Right lobe of liver (tissue), 6 donors: ENCODE results near the gene PLPPR3. TPM values are rescaled to one million over a fixed set of nuclear protein-coding genes. Genes with fewer than 3 reads are reported as not detected.

Source experiments
- ATAC-seq, 4 donors: fragments of 200-7000 bp; cut with Tn5 transposase; one replicate each; pipeline ENCODE4 v1.9.1; 2020; ENCODE audit warnings: mild to moderate bottlenecking in 4 of 4, moderate library complexity in 4 of 4
- DNase-seq, 3 donors: peaks; one replicate each; pipeline ENCODE4 v3.0.0-alpha.2; 2020
- H3K27ac ChIP-seq, 3 donors: fragments of 200-600 bp; one replicate each; pipeline ENCODE4 v1.8.0; 2022
- H3K27me3 ChIP-seq, 2 donors: fragments of 200-600 bp; one replicate each; pipeline ENCODE4 v1.8.0; 2022
- H3K36me3 ChIP-seq, 4 donors: fragments of 200-600 bp; sonication (generic) in 1 of 4; one replicate each; pipeline versions ENCODE4 v1.5.1 to v1.8.0; 2017 to 2022; ENCODE audit warnings: control low read depth in 1 of 4
- H3K4me1 ChIP-seq, 4 donors: fragments of 200-600 bp; sonication (generic) in 1 of 4; one replicate each; pipeline versions ENCODE4 v1.5.1 to v1.8.0; 2017 to 2022; ENCODE audit warnings: control low read depth in 1 of 4
- H3K4me3 ChIP-seq, 3 donors: fragments of 200-600 bp; one replicate each; pipeline ENCODE4 v1.8.0; 2022
- H3K9me3 ChIP-seq, 4 donors: fragments of 200-600 bp; sonication (generic) in 1 of 4; one replicate each; pipeline versions ENCODE4 v1.5.1 to v1.8.0; 2017 to 2022; ENCODE audit warnings: control low read depth in 1 of 4
- CTCF ChIP-seq, 4 donors: fragments of 200-600 bp in 3 of 4; fragments of 450-650 bp in 1 of 4; IDR thresholded peaks; one replicate each; pipeline versions ENCODE4 v1.5.1 to v1.8.0; 2016 to 2022; ENCODE audit warnings: antibody characterized with exemption in 4 of 4, mild to moderate bottlenecking in 2 of 4
- POLR2A ChIP-seq: fragments of 450-650 bp; IDR thresholded peaks from one replicate; pipeline ENCODE4 v1.6.1; 2017; ENCODE audit warnings: antibody characterized with exemption, mild to moderate bottlenecking
- WGBS: methylation state at CpG from one replicate; pipeline ENCODE4 v1.1.6; 2018; ENCODE audit warnings: low coverage, low lambda C conversion rate; ENCODE audit not compliant: insufficient coverage; ENCODE audit errors: missing lambda C conversion rate; 5-methylcytosine and 5-hydroxymethylcytosine counted together
- intact Hi-C, 2 donors: fragments of 100-400 bp; cut with DNase I; formaldehyde crosslinking; loops; one replicate each; pipeline versions ENCODE4 v1.11.2 to v1.14.1; 2022
- total RNA-seq, 6 experiments: library from RNA; depleted of rRNA in 2 of 6; stranded (reverse); fragments of >200 nt in 2 of 6; fragmentation: NEBNext Ultra II Directional in 3 of 6; extraction: Animal tissue kit (Norgen Biotek cat#: 25700) in 3 of 6; gene quantifications; one replicate each; pipeline versions ENCODE4 v1.1.0 to v1.2.4, GENCODE V29; 2016 to 2023
- donor health status: DM: no; HTN: yes; CAD: no.
- donor health status: DM: no; HTN: no; CAD: no.
- donor health status: DM: no; HTN: no; CAD: no.
- donor health status: DM: no; HTN: yes; CAD: no.
- donor health status: DM: no; HTN: yes; CAD: no.

PLPPR3 gene
- total RNA-seq, 6 experiments from 2014 or later = not detected

DNA sequence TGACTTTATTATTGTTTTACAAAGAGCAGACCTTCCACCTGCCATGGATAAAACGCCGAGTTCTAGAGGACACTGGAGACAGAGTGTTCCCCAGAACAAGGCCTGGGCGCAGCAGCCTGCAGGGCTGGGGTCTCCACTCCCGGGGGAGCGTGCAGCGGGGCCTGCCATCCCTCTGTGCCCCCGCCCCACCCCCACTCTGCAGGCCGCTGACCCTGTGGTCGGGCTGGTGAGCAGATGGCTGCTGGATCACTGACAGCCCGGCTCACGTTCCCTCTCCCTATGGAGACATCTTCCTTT, 33.1 kb downstream of the PLPPR3 start:
- H3K27me3 ChIP-seq = no peaks in the 10 kb centered on the region
- H3K9me3 ChIP-seq = no peaks in the 10 kb centered on the region
- DNase-seq = no peak
- TF ChIP-seq POLR2A (no peak), CTCF (IDR thresholded peaks at IDR 0.05) (no peak)
- intact Hi-C loops = no loop called here
- peak overlapping the region in 2 of 3 donors; percentile 24 to 43 for H3K27ac ChIP-seq
- WGBS = no CpG with 5 or more reads among the region's 11 CpGs
- no peaks in the 10 kb centered on the region for H3K36me3 ChIP-seq
- H3K4me3 ChIP-seq = no peak overlapping the region
- H3K4me1 ChIP-seq = no peaks in the 10 kb centered on the region
- ATAC-seq = no peak

DNA sequence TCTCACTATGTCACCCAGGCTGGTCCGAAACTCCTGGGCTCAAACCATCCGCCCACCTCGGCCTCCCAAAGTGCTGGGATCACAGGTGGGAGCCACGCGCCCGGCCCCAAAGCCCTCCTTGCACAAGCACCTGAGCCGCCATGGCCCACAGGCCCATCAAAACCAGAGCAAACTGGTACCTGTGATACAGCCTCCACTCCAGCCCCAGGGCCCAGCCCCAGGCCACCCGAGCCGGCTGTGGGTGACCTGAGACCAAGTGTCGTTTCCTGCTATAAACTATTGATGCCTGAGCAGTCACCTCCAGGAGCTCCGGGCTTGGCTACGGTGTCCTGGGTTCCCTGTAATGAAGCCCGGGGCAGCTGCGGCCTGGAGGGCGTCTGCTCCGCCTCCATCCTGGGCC, 34.2 kb downstream of the PLPPR3 start:
- intact Hi-C loops = no loop called here
- DNase-seq (no peak), ATAC-seq (no peak)
- H3K4me1 ChIP-seq = no peaks in the 10 kb centered on the region
- 93% methylated on average over 7 of the region's 16 CpGs for WGBS
- no peaks in the 10 kb centered on the region for H3K36me3 ChIP-seq
- no peak for TF ChIP-seq CTCF (IDR thresholded peaks at IDR 0.05)
- no peak for TF ChIP-seq POLR2A
- H3K27me3 ChIP-seq = no peaks in the 10 kb centered on the region
- no peak overlapping the region for H3K27ac ChIP-seq
- H3K9me3 ChIP-seq = no peaks in the 10 kb centered on the region
- H3K4me3 ChIP-seq = no peak overlapping the region

DNA sequence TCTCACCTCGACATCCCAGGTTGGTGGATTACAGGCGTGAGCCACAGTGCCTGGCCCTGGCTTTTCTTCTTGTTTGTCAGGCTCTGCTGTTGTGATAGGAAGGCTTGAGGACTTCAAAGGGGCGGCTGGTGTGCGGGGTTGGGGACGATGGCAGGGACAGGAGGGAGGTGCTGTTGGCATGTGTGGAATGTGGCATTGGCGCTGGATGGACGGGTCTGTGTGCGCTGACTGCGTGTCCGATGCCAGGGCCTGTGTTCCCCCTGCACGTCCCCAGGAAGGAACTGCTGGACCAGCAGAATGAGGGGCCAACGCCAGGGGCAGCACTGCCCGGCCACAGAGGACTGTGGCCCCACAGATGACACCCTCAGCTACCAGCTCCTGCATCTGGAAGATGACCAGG, 37.2 kb downstream of the PLPPR3 start:
- ATAC-seq (peak in 2 of 4 donors; percentile 10 to 23), DNase-seq (no peak)
- H3K4me1 ChIP-seq = peaks cover 0 to 2% (median 0%) of the 10 kb centered on the region in 4 donors
- intact Hi-C loops = no loop called here
- H3K4me3 ChIP-seq = no peak overlapping the region
- no peak for TF ChIP-seq CTCF (IDR thresholded peaks at IDR 0.05)
- TF ChIP-seq POLR2A = no peak
- no peak overlapping the region for H3K27ac ChIP-seq
- H3K9me3 ChIP-seq = no peaks in the 10 kb centered on the region
- 65% methylated on average over 2 of the region's 13 CpGs for WGBS
- no peaks in the 10 kb centered on the region for H3K27me3 ChIP-seq
- H3K36me3 ChIP-seq = no peaks in the 10 kb centered on the region

GRCh38 chr19:782878-783668, 38.7 kb downstream of the PLPPR3 start:
- H3K4me1 ChIP-seq = peaks cover 0 to 2% (median 0%) of the 10 kb centered on the region in 4 donors

More at GRCh38 chr19:782878-783668, 38.7 kb downstream of the PLPPR3 start:
- no peak for TF ChIP-seq CTCF (IDR thresholded peaks at IDR 0.05)
- no peak for TF ChIP-seq POLR2A
- Histone ChIP-seq H3K9me3 (no peaks in the 10 kb centered on the region), H3K4me3 (no peak overlapping the region), H3K36me3 (no peaks in the 10 kb centered on the region), H3K27me3 (no peaks in the 10 kb centered on the region), H3K27ac (peak overlapping the region in 2 of 3 donors; percentile 5 to 14)
- no peak for DNase-seq
- peak; percentile 36 to 50 (median 46) for ATAC-seq
- 42% methylated on average over 26 of the region's 30 CpGs for WGBS
- intact Hi-C loops = no loop called here
